Keratinocyte (primary cell): ENCODE data around the gene ALOX5AP.

Source experiments
- CTCF ChIP-seq, 3 experiments: IDR thresholded peaks in 1 of 3; conservative IDR thresholded peaks in 1 of 3; optimal IDR thresholded peaks in 1 of 3; 2 replicates in 2 of 3; 3 replicates in 1 of 3; pipeline versions ENCODE3 to v1.5.1; 2011; ENCODE audit warnings: low read length in 3 of 3, mild to moderate bottlenecking in 3 of 3, moderate library complexity in 2 of 3, control low read depth in 1 of 3, inconsistent platforms in 1 of 3; ENCODE audit not compliant: insufficient read depth in 2 of 3; ENCODE audit errors: extremely low read depth in 1 of 3
- EZH2 ChIP-seq: IDR thresholded peaks from one replicate; pipeline ENCODE4 v1.6.1; 2012; ENCODE audit warnings: inconsistent platforms, mild to moderate bottlenecking, low read length, moderate library complexity

GRCh38 chr13:30722361-30722760, 13.0 kb upstream of the ALOX5AP start:
- no peak for TF ChIP-seq CTCF (optimal IDR thresholded peaks at IDR 0.05 in 1 of 3, IDR thresholded peaks at IDR 0.05 in 1 of 3, conservative IDR thresholded peaks at IDR 0.05 in 1 of 3; ENCODE audit: extremely low read depth in 1 of 3, insufficient read depth in 2 of 3, low read length in 3 of 3)
- TF ChIP-seq EZH2: no peak
